Right ventricle myocardium superior (tissue), 1 donor: Measurements from ENCODE around the gene TNS4. TPM values are rescaled to one million over a fixed set of nuclear protein-coding genes. Genes with fewer than 3 reads are reported as not detected.

Experiments
- ATAC-seq: fragments of 200-7000 bp; cut with Tn5 transposase; one replicate; pipeline ENCODE4 v1.9.1; 2020; ENCODE audit warnings: mild to moderate bottlenecking; ENCODE audit not compliant: poor library complexity
- DNase-seq: peaks from one replicate; pipeline ENCODE4 v3.0.0-alpha.2; 2020
- intact Hi-C: fragments of 100-400 bp; cut with DNase I; formaldehyde crosslinking; loops from one replicate; pipeline ENCODE4 v1.11.2; 2022
- total RNA-seq: library from RNA; stranded (reverse); fragmentation: NEBNext Ultra II Directional; extraction: Animal tissue kit (Norgen Biotek cat#: 25700); gene quantifications from one replicate; pipeline ENCODE4 v1.2.1, GENCODE V29; 2021
- donor health status: DM: no; HTN: yes; CAD: no; lungs with severe emphysema.

The TNS4 gene
- total RNA-seq, 1 donor from 2014 or later = not detected

- intact Hi-C loops = no loop called here
- ATAC-seq = no peak
- DNase-seq = no peak
These were observed 1.2 kb downstream of the TNS4 start for GRCh38 chr17:40500190-40500589.

GRCh38 chr17:40499551-40500189, 1.8 kb downstream of the TNS4 start:
- intact Hi-C loops = no loop called here
- DNase-seq (peak; percentile 93), ATAC-seq (peak; percentile 99)

- intact Hi-C loops = no loop called here
- ATAC-seq (no peak), DNase-seq (no peak)
These were observed 2.9 kb downstream of the TNS4 start for GRCh38 chr17:40498281-40499084.

GRCh38 chr17:40497695-40498094, 3.7 kb downstream of the TNS4 start:
- DNase-seq (no peak), ATAC-seq (no peak)
- intact Hi-C loops = no loop called here

- ATAC-seq = no peak
- intact Hi-C loops = no loop called here
- no peak for DNase-seq
These were observed 4.6 kb downstream of the TNS4 start for GRCh38 chr17:40496634-40497420.

- DNase-seq (no peak), ATAC-seq (no peak)
- intact Hi-C loops = no loop called here
These were observed 5.3 kb downstream of the TNS4 start for GRCh38 chr17:40496170-40496569.

GRCh38 chr17:40495140-40495539, 6.3 kb downstream of the TNS4 start:
- ATAC-seq (no peak), DNase-seq (no peak)
- intact Hi-C loops = no loop called here

- ATAC-seq (no peak), DNase-seq (no peak)
- intact Hi-C loops = no loop called here
These were observed 7.7 kb downstream of the TNS4 start for GRCh38 chr17:40493697-40494096.

GRCh38 chr17:40491486-40491885, 9.9 kb downstream of the TNS4 start:
- intact Hi-C loops = no loop called here
- no peak for ATAC-seq
- no peak for DNase-seq

GRCh38 chr17:40490982-40491381, 10.4 kb downstream of the TNS4 start:
- intact Hi-C loops = no loop called here
- DNase-seq (no peak), ATAC-seq (no peak)

GRCh38 chr17:40490289-40490853, 11.1 kb downstream of the TNS4 start:
- intact Hi-C loops = no loop called here
- ATAC-seq (peak; percentile 60), DNase-seq (peak; percentile 63)

GRCh38 chr17:40487371-40488020, 13.9 kb downstream of the TNS4 start:
- no peak for ATAC-seq
- intact Hi-C loops = no loop called here

GRCh38 chr17:40486522-40487370, 14.7 kb downstream of the TNS4 start:
- no peak for DNase-seq
- intact Hi-C loops = no loop called here
- no peak for ATAC-seq

More at GRCh38 chr17:40487371-40488020, 13.9 kb downstream of the TNS4 start:
- no peak for DNase-seq

- no peak for DNase-seq
- peak; percentile 49 for ATAC-seq
- intact Hi-C loops = no loop called here
These were observed 15.4 kb downstream of the TNS4 start for GRCh38 chr17:40485851-40486521.

- no peak for DNase-seq
- ATAC-seq = no peak
- intact Hi-C loops = no loop called here
These were observed 16.4 kb downstream of the TNS4 start for GRCh38 chr17:40484973-40485530.

- no peak for DNase-seq
- no peak for ATAC-seq
- intact Hi-C loops = no loop called here
These were observed 17.0 kb downstream of the TNS4 start for GRCh38 chr17:40484285-40484972.

GRCh38 chr17:40483679-40484078, 17.7 kb downstream of the TNS4 start:
- intact Hi-C loops = no loop called here
- no peak for DNase-seq
- ATAC-seq = no peak
